T-helper 2 cell treated with Interferon-gamma antibody and Interleukin-4, amounts not matched to agents 5 μg/mL and 100 μg/mL, for 36 hours (primary cell): ENCODE results near the gene EXTL2.
"Not testable (repeated sequence)": the region's sequence is repeated elsewhere in the genome, so short reads cannot be mapped to it uniquely, and the experiment has no call there.

ENCODE experiments used
- DNase-seq: peaks from one replicate; pipeline ENCODE4 v3.0.0; 2021; ENCODE audit warnings: low spot score
- H3K27ac Mint-ChIP-seq: one replicate; pipeline ENCODE4 v1.8.0; 2021; ENCODE audit warnings: mild to moderate bottlenecking, mixed read lengths
- H3K27me3 Mint-ChIP-seq: one replicate; pipeline ENCODE4 v1.8.0; 2021; ENCODE audit warnings: low read depth, mixed read lengths
- H3K36me3 Mint-ChIP-seq: one replicate; pipeline ENCODE4 v1.8.0; 2021; ENCODE audit warnings: low read depth, mixed read lengths
- H3K4me1 Mint-ChIP-seq: one replicate; pipeline ENCODE4 v1.8.0; 2021; ENCODE audit warnings: low read depth, mixed read lengths
- H3K4me3 Mint-ChIP-seq: one replicate; pipeline ENCODE4 v1.8.0; 2022; ENCODE audit warnings: mild to moderate bottlenecking, moderate library complexity, mixed read lengths
- H3K9me3 Mint-ChIP-seq: one replicate; pipeline ENCODE4 v1.8.0; 2021; ENCODE audit warnings: mixed read lengths

Gene EXTL2

DNA sequence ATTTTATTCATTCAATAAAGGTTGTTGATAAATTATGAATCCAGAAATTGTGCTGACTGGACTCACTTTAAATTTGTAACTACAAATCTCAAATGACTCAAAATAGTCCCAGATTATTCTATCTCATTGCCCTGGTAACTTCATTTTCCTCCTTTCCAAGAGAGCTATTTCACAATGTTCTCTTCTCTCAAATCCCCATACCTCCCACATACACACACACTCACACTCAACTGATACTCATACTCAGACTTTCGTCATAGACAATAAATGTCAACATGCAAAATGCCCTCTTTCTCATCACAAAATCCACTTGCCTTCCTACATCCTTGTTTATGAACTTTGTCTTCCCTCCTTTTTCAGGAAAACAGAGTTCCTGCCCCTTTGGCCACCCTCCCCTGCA, 33.3 kb downstream of the EXTL2 start:
- H3K4me3 Mint-ChIP-seq: no peak overlapping the region
- H3K9me3 Mint-ChIP-seq: no peaks in the 10 kb centered on the region
- no peaks in the 10 kb centered on the region for H3K4me1 Mint-ChIP-seq
- no peaks in the 10 kb centered on the region for H3K36me3 Mint-ChIP-seq
- DNase-seq: no peak
- H3K27ac Mint-ChIP-seq: no peak overlapping the region
- H3K27me3 Mint-ChIP-seq: peaks cover 6% of the 10 kb centered on the region

DNA sequence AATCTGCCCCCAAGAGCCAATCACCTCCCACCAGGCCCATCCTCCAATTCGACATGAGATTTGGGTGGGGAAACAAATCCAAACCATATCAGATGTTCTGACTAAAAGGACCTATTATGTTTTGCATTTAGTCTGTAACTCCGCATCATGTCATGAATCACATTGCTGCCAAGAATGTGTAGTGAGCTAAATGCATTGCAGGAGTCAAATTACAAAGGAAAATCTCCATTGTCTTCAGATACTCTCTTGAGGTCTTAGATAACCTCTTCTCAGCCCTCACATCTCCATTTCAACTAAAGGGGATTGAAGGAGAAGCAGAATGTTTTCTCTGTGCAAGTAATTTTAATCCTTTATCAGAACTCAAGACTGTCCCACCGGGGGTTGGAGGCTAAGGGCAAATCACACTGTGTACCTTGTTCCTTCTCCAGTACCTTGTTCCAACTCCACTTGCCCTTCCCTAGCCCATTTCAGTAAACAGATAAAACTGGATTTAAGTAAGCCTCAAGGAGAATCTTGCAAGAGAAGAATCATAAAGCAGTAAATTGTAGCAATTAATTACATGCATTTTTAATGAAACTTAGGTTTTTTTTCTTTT, 34.1 kb downstream of the EXTL2 start:
- no peaks in the 10 kb centered on the region for H3K9me3 Mint-ChIP-seq
- H3K27me3 Mint-ChIP-seq: peaks cover 6% of the 10 kb centered on the region
- no peak overlapping the region for H3K27ac Mint-ChIP-seq
- no peaks in the 10 kb centered on the region for H3K36me3 Mint-ChIP-seq
- no peak overlapping the region for H3K4me3 Mint-ChIP-seq
- DNase-seq: no peak
- H3K4me1 Mint-ChIP-seq: no peaks in the 10 kb centered on the region

DNA sequence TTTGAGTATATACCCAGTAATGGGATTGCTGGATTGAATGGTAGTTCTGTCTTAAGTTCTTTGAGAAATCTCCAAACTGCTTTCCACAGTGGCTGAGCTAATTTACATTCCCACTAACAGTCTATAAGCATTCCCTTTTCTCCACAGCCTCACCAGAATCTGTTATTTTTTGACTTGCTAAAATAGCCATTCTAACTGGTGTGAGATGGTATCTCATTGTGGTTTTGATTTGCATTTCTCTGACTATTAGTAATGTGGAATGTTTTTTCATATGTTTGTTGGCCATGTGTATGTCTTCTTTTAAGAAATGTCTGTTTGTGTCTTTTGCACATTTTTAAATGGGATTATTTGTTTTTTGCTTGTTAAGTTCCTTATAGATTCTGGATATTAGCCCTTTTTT, 39.5 kb downstream of the EXTL2 start:
- H3K27ac Mint-ChIP-seq, DNase-seq, H3K9me3 Mint-ChIP-seq, H3K4me3 Mint-ChIP-seq, H3K4me1 Mint-ChIP-seq, H3K36me3 Mint-ChIP-seq: not testable (repeated sequence)
- peaks cover 16% of the 10 kb centered on the region for H3K27me3 Mint-ChIP-seq

DNA sequence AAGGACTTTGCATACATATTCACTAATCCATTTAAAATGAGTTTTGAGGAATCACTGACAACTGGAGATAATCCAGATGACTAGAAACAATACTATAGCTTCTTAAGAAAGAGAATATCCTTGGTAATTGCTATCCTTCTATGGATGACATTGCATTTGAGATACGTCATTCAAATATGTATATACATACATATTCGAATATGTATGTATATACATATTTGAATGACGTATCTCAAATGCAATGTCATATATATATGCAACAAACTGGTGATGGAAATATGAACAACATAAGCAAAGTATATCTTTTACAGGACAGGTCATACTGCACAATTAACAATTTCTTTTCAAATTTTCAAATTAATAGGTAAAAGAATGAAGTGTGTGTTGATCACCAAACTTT, 41.7 kb downstream of the EXTL2 start:
- no peak for DNase-seq
- Mint-ChIP-seq H3K9me3 (no peaks in the 10 kb centered on the region), H3K4me3 (no peak overlapping the region), H3K36me3 (no peaks in the 10 kb centered on the region), H3K4me1 (no peaks in the 10 kb centered on the region), H3K27ac (no peak overlapping the region), H3K27me3 (peaks cover 27% of the 10 kb centered on the region)

DNA sequence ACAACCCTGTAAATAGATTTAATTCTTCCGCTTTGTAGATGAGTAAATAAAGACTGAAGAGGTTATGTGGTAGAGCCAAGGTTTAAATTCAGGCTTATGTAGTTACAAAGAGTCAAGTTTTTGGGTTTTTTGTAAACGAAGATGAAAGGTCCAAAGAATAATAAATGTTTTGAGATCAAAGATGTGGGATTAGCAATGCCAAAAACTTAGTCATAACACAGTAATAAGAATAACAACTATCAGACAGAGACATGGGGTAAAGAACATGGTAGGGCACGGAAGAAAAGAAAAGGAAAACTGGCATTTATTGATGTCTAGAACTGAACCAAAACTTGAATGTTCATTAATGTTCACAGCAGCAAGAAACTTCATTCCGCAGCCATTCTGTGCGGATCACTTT, 42.9 kb downstream of the EXTL2 start:
- Mint-ChIP-seq H3K4me3 (no peak overlapping the region), H3K36me3 (no peaks in the 10 kb centered on the region), H3K27ac (no peak overlapping the region), H3K9me3 (no peaks in the 10 kb centered on the region), H3K4me1 (no peaks in the 10 kb centered on the region), H3K27me3 (peaks cover 28% of the 10 kb centered on the region)
- no peak for DNase-seq

DNA sequence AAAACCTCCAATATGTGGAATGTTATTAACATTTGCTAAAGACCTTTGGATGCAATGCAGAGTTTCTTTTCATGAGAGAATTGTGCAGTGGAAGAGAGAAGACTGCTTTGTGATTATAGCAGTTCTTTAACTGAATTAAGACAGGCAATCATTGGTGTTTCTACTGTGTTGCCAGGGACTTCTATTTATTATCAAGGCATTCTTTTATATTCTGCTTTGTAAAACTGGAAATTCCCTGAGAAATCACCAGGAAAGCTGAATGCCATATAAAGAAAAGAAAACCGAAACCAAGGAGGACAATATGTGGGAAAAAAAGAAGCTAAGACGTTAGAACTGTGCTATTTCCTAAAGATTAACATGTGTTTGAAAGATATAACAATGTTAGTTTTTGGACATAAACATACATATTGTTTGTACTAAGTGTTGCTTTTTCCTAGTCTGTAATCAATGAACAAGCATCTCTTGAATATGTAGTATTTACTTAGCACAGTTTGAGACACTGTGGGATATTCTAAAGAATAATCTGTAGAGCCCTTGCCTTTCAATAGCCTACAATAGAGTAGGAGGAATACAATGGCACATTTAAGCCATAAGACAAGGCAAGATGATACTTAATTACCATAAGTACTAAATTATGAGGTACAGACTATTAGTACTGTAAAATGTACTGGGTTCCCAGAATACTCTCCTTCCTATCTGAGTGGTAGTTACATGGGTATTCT, 47.1 kb downstream of the EXTL2 start:
- DNase-seq: no peak
- Mint-ChIP-seq H3K9me3 (no peaks in the 10 kb centered on the region), H3K27ac (no peak overlapping the region), H3K27me3 (peaks cover 35% of the 10 kb centered on the region), H3K36me3 (no peaks in the 10 kb centered on the region), H3K4me1 (no peaks in the 10 kb centered on the region), H3K4me3 (no peak overlapping the region)

DNA sequence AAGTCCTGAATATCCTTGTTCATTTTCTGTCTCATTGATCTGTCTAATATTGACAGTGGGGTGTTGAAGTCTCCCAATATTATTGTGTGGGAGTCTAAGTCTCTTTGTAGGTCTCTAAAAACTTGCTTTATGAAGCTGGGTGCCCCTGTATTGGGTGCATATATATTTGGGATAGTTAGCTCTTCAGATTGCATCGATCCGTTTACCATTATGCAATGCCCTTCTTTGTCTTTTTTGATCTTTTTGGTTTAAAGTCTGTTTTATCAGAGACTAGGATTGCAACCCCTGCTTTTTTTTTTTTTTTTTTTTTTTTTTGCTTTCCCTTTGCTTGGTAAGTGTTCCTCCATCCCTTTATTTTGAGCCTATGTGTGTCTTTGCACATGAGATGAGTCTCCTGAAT, 51.5 kb downstream of the EXTL2 start:
- H3K27ac Mint-ChIP-seq, H3K4me1 Mint-ChIP-seq, DNase-seq, H3K4me3 Mint-ChIP-seq, H3K9me3 Mint-ChIP-seq, H3K36me3 Mint-ChIP-seq: not testable (repeated sequence)
- peaks cover 26% of the 10 kb centered on the region for H3K27me3 Mint-ChIP-seq

DNA sequence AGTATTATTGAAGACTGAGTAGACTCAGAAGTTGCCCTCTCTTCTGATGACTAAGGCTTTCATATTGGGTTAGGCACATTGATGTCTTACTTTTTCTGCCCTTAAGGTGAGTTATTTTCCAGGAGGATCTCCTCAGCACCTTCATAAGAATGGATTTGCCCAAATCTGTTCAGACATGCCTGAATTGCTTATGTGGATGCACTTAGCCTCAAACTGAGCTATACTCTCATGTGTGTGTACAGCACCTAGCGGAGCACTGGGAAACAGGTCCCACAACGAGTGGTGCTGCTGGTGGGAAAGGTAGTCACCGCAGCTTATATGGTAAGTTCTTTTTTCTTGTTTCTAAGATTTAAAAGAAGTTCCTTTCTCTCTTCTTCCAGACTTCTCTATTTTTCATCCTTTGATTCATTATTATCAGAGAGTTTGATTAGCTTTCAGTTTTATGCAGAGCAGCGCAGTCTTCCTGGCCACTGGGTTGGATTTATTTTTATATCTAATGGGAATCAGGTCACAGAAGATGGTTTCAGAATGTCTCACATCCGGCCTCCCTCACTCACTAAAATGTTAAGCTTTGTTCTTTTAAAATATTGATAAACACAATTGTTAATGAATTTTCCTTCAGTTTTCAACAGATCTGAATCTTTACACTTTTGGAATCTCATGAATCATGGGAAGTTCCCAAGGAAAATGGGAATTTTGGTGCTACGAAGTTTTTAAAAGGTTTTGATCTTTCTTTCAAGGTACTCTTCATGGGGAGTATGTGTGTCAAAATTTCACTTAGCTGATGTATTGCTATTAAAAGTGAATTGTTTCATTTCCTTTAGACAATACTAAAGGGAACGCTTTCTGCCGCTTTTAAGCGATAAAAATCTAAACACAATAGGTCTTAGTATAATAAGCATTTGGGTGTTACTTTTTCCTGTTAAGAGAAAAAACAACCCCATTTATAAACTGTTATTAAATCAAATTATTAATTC, 58.5 kb downstream of the EXTL2 start:
- no peaks in the 10 kb centered on the region for H3K36me3 Mint-ChIP-seq

DNA sequence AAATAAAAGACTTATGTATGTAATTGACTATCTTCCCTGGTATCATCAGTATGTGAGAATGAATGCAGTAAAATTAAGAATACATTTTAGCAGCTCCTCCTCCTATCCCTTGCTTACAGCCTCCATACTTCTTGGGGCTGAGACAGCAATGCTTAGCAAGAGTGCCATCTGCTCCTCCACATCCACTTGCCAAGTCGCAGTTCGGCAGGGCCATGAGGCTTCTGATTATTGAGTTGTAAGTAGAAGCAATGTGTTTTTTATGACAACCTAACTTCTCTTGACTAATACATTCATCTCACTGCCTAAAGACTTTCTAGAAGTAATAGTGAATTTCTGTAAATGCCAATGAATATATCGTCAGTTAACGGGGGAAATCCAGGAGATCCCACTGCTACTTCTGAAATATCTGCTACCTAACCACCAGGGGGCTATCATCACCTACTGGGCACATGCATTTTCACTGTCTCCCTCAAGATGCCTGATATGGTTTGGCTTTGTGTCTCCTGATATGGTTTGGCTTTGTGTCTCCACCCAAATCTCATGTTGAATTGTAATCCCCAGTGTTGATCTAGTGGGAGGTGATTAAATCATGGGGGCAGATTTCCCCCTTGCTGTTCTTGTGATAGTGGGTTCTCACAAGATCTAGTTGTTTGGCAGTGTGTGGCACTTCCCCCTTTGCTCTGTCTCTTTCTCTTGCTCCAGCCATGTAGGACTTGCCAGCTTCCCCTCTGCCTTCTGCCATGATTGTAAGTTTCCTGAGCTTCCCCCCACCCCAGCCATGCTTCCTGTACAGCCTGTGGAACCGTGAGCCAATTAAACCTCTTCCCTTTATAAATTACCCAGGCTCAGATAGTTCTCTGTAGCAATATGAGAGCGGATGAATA, 59.6 kb downstream of the EXTL2 start:
- Mint-ChIP-seq H3K27me3 (peaks cover 2% of the 10 kb centered on the region), H3K27ac (no peak overlapping the region), H3K4me3 (no peak overlapping the region), H3K36me3 (no peaks in the 10 kb centered on the region), H3K4me1 (no peaks in the 10 kb centered on the region), H3K9me3 (no peaks in the 10 kb centered on the region)
- no peak for DNase-seq

More for the DNA sequence above, 58.5 kb downstream of the EXTL2 start:
- DNase-seq: no peak
- peaks cover 2% of the 10 kb centered on the region for H3K27me3 Mint-ChIP-seq
- H3K27ac Mint-ChIP-seq: no peak overlapping the region
- no peak overlapping the region for H3K4me3 Mint-ChIP-seq
- no peaks in the 10 kb centered on the region for H3K9me3 Mint-ChIP-seq
- H3K4me1 Mint-ChIP-seq: no peaks in the 10 kb centered on the region

DNA sequence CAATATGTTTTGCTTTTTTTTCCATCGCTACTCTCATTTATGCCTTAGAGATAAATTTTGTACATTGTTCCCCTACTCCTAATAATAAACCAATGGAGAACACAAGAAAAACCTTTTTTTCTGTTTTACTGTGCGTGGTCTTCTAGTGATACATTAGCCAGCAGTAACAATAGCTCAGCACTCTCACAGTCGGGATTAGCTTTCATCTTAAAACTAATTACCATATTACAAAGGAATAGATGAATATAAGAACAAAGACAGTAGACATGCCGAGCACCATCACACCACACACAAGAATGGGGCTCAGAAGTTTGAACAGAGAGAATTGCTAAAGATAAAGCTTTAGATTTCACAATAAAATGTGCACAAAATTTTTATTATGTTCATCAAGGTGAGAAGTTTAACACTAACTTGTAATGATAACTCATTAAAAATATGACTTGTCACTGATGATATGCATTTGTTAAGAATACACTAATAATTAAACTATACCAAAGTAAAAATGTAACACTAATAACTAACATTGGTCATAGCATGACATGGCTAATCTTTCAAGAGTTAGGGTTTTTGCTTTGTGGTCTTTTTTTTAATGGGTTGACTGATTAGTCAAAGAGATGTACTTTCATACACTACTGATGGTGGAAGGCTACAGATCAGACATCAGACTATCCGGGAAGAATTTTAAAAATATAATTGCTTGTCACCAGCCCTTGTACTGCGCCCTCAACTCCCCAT, 61.8 kb downstream of the EXTL2 start:
- DNase-seq: no peak
- Mint-ChIP-seq H3K4me3 (no peak overlapping the region), H3K36me3 (no peaks in the 10 kb centered on the region), H3K27me3 (peaks cover 7% of the 10 kb centered on the region), H3K27ac (no peak overlapping the region), H3K4me1 (no peaks in the 10 kb centered on the region), H3K9me3 (no peaks in the 10 kb centered on the region)

DNA sequence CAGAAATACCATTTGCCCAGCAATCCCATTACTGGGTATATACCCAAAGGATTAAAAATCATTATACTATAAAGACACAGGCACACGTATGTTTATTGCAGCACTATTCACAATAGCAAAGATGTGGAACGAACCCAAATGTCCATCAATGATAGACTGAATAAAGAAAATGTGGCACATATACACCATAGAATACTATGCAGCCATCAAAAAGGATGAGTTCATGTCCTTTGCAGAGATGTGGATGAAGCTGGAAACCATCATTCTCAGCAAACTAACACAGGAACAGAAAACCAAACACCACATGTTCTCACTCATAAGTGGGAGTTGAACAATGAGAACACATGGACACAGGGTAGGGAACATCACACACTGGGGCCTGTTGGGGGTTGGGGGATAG, 69.0 kb downstream of the EXTL2 start:
- peaks cover 16% of the 10 kb centered on the region for H3K27me3 Mint-ChIP-seq
- not testable (repeated sequence) for H3K36me3 Mint-ChIP-seq, H3K4me1 Mint-ChIP-seq, H3K9me3 Mint-ChIP-seq, H3K27ac Mint-ChIP-seq, H3K4me3 Mint-ChIP-seq, DNase-seq
